CD4-positive, alpha-beta T cell (primary cell): ENCODE data around the gene MSMB. TPM values are rescaled to one million over a fixed set of nuclear protein-coding genes. Genes with fewer than 3 reads are reported as not detected.
A peak's percentile ranks its signal among the peaks of the same experiment; 100 is the strongest.
"Not testable (repeated sequence)": the region's sequence is repeated elsewhere in the genome, so short reads cannot be mapped to it uniquely, and the experiment has no call there.

Source experiments
- ATAC-seq: fragments of 200-7000 bp; cut with Tn5 transposase; one replicate; pipeline ENCODE4 v1.10.0; 2022; ENCODE audit warnings: mild to moderate bottlenecking; ENCODE audit not compliant: poor library complexity
- CTCF ChIA-PET: fragments of 350-600 bp; sonication (Branson Sonifier 250); formaldehyde crosslinking; loops from one replicate; lab custom pipeline; 2021; ENCODE audit warnings: antibody characterized with exemption, inconsistent platforms; lab: Charles Lee
- POLR2A ChIA-PET: fragments of 350-600 bp; sonication (Branson Sonifier 250); formaldehyde crosslinking; loops from one replicate; lab custom pipeline; 2021; ENCODE audit warnings: antibody characterized with exemption, inconsistent platforms; lab: Charles Lee
- DNase-seq, 14 experiments: peaks; one replicate each; pipeline ENCODE4 v3.0.0-alpha.2; 2013 to 2020; ENCODE audit warnings: mixed read lengths in 2 of 14
- H3K27ac ChIP-seq, 2 donors: one replicate each; pipeline versions ENCODE4 v1.5.1 to v1.7.0; 2013; ENCODE audit warnings: low read length in 2 of 2, low read depth in 1 of 2, mild to moderate bottlenecking in 1 of 2
- H3K27me3 ChIP-seq, 2 experiments: 1 replicate in 1 of 2; 2 replicates in 1 of 2; pipeline versions ENCODE4 v1.6.1 to v1.7.0; 2013; ENCODE audit warnings: low read length in 2 of 2, control low read depth in 1 of 2, mild to moderate bottlenecking in 1 of 2, moderate library complexity in 1 of 2; ENCODE audit not compliant: insufficient read depth in 2 of 2, control insufficient read depth in 1 of 2
- H3K36me3 ChIP-seq: one replicate; pipeline ENCODE4 v1.6.1; 2013; ENCODE audit warnings: low read length, control low read depth; ENCODE audit not compliant: insufficient read depth
- H3K4me1 ChIP-seq: one replicate; pipeline ENCODE4 v1.6.1; 2013; ENCODE audit warnings: low read length, control low read depth; ENCODE audit not compliant: insufficient read depth
- H3K4me3 ChIP-seq: one replicate; pipeline ENCODE4 v1.5.1; 2013; ENCODE audit warnings: mild to moderate bottlenecking, low read length, moderate library complexity
- H3K9me3 ChIP-seq, 2 experiments: 1 replicate in 1 of 2; 2 replicates in 1 of 2; pipeline versions ENCODE4 v1.6.1 to v1.7.0; 2013; ENCODE audit warnings: low read length in 2 of 2, mild to moderate bottlenecking in 2 of 2, control low read depth in 1 of 2, moderate library complexity in 1 of 2; ENCODE audit not compliant: control insufficient read depth in 1 of 2, insufficient read depth in 1 of 2
- H3K27ac Mint-ChIP-seq: one replicate; pipeline ENCODE4 v1.8.0; 2020; ENCODE audit warnings: mixed read lengths
- H3K27me3 Mint-ChIP-seq: one replicate; pipeline ENCODE4 v1.8.0; 2021; ENCODE audit warnings: mixed read lengths
- H3K36me3 Mint-ChIP-seq: one replicate; pipeline ENCODE4 v1.8.0; 2021; ENCODE audit warnings: low read depth, mixed read lengths
- H3K4me1 Mint-ChIP-seq: one replicate; pipeline ENCODE4 v1.8.0; 2021; ENCODE audit warnings: low read depth, mixed read lengths
- H3K4me3 Mint-ChIP-seq: one replicate; pipeline ENCODE4 v1.8.0; 2020; ENCODE audit warnings: mild to moderate bottlenecking, mixed read lengths
- H3K9me3 Mint-ChIP-seq: one replicate; pipeline ENCODE4 v1.8.0; 2020; ENCODE audit warnings: mixed read lengths
- intact Hi-C, 2 experiments: fragments of 100-400 bp; cut with DNase I in 1 of 2; cut with micrococcal nuclease in 1 of 2; formaldehyde crosslinking; loops; one replicate each; pipeline versions ENCODE4 v1.15.1 to v1.9.0; 2023 to 2025; cut with DNase I, micrococcal nuclease
- polyA plus RNA-seq, 2 donors: library from polyadenylated mRNA; unstranded; fragments of 120-200 nt; gene quantifications; one replicate each; pipeline ENCODE4 v1.2.1, GENCODE V29; 2013
- total RNA-seq, 174 experiments: library from RNA in 2 of 174; stranded (reverse) in 2 of 174; gene quantifications; one replicate each; pipeline ENCODE4 v1.2.3 and lab custom pipeline; 2021 to 2026
- TF ChIP-seq, protein P1 (sequence below): fragments of 200-600 bp; IDR thresholded peaks from one replicate; pipeline ENCODE4 v1.8.0; 2022; ENCODE audit warnings: antibody characterized with exemption, mild to moderate bottlenecking

MSMB gene, protein sequence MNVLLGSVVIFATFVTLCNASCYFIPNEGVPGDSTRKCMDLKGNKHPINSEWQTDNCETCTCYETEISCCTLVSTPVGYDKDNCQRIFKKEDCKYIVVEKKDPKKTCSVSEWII
- total RNA-seq (not detected), total RNA-seq (lab: John Stamatoyannopoulos, UW) (0 to 0.16 (median 0) reads per million in 172 experiments)
- not detected for polyA plus RNA-seq (2013, experiment 1 of 2)
- polyA plus RNA-seq (2013, experiment 2 of 2), result not detected

DNA sequence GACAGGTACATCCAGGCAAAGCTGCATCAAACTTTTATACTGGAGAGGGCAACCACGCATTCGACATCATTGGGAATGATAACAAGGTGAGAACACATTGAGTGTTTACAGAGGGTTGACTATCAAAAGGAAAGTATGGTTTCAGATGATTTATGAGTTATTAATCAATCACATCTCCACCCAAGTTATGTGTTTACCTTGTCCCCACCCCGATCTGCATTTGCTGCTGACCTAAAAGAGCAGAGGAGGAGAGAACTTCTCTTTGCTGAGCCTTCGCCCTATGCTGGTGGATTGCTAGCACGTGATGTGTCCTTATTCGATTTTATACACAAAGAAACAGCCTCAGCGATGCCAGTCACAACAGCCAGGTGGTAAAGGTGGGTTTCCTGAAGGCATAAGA lies at the start of gene MSMB:
MSMB (minus strand) TSS at position 9 of the 400 bp plus-strand sequence. CDS start 32 bp downstream, outside the sequence.
- Mint-ChIP-seq H3K4me1 (peaks cover 5% of the 10 kb centered on the region), H3K27ac (no peak within 1 kb of the TSS), H3K9me3 (no peaks in the 10 kb centered on the region), H3K4me3 (no peak within 1 kb of the TSS), H3K27me3 (no peaks in the 10 kb centered on the region), H3K36me3 (no peaks in the 10 kb centered on the region)
- Histone ChIP-seq H3K9me3 (no peaks in the 10 kb centered on the region), H3K27me3 (peaks cover 0 to 2% of the 10 kb centered on the region in 2 experiments), H3K36me3 (no peaks in the 10 kb centered on the region), H3K27ac (no peak within 1 kb of the TSS), H3K4me3 (no peak within 1 kb of the TSS), H3K4me1 (no peaks in the 10 kb centered on the region)
- DNase-seq (no peak), ATAC-seq (no peak)
- intact Hi-C loops, result no loop called here
- TF ChIP-seq, protein P1, sequence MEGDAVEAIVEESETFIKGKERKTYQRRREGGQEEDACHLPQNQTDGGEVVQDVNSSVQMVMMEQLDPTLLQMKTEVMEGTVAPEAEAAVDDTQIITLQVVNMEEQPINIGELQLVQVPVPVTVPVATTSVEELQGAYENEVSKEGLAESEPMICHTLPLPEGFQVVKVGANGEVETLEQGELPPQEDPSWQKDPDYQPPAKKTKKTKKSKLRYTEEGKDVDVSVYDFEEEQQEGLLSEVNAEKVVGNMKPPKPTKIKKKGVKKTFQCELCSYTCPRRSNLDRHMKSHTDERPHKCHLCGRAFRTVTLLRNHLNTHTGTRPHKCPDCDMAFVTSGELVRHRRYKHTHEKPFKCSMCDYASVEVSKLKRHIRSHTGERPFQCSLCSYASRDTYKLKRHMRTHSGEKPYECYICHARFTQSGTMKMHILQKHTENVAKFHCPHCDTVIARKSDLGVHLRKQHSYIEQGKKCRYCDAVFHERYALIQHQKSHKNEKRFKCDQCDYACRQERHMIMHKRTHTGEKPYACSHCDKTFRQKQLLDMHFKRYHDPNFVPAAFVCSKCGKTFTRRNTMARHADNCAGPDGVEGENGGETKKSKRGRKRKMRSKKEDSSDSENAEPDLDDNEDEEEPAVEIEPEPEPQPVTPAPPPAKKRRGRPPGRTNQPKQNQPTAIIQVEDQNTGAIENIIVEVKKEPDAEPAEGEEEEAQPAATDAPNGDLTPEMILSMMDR, result no peak
- POLR2A ChIA-PET, result no interaction called here
- CTCF ChIA-PET, result no interaction called here

DNA sequence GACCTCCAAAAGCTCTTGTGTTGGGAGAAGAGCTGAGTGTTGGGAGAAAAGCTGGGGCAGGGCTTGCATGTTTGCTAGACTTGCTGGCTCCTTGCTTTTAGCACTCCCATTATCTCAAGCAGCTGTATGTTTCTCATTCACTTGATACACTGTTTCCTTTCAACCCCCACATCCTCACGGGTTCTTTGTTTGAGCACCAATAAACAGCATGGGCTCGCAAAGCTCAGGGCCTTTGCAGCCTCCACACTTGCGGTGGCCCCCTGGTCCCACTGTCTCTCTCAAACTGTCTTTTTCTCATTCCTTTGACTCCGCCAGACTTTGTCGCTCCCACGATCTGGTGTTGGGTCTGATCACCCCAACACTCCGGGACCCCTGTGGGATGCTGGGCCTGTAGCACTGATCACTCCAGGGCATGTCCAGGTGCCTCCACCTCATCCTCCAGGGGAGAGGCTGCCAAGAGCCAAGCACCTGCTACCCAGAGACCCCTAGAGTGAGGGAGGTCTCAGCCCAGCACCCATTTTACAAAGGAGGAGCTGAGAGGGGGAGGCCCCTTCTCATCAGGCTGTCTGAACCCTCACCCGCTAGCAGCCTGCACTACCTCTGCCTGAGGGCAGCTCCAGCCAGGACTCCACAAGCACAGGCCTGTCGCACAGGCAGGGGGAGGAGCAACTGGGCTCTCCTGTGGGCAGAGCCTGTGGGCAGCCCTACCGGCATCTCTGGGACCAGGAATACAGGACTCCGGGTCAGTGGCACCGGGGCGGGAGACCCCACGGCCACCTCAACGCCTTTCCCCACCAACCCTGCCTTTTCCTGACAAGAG lies 49.1 kb upstream of the MSMB start:
- peak overlapping the region; percentile 67 to 82 for H3K27ac ChIP-seq
- POLR2A ChIA-PET, result interaction anchor here (0.9 to 1.7 kb wide), 4 partner anchors 10 to 67 kb away, joined by 3 to 6 read pairs (median 4); no protein-coding TSS in a partner anchor
- no peak for ATAC-seq

DNA sequence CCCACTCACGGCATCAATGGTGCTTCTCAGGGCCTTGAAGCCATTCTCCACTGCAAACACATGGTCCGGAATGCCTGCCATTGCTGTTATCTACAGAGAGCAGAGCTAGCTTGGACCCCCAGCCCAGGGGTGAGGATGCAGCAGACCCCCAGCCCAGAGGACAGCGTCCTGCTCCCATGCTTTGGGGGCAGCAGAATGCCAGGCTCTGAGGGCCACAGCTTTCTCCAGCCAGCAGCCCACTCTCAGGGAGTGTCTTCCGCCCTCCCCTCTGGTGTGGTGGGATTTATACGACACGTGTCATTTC lies 48.1 kb upstream of the MSMB start:
- ATAC-seq (no peak), DNase-seq (no peak)
- H3K4me3 Mint-ChIP-seq, result no peak overlapping the region
- H3K9me3 ChIP-seq, result peaks cover 0 to 4% of the 10 kb centered on the region in 2 experiments
- H3K27ac Mint-ChIP-seq, result no peak overlapping the region
- no peaks in the 10 kb centered on the region for H3K27me3 ChIP-seq
- ChIA-PET POLR2A (interaction anchor here (0.8 to 1.1 kb wide), 2 partner anchors 12 to 17 kb away, joined by 3 to 5 read pairs; no protein-coding TSS in a partner anchor), CTCF (no interaction called here)
- H3K4me3 ChIP-seq, result peak overlapping the region; percentile 74
- no peaks in the 10 kb centered on the region for H3K36me3 Mint-ChIP-seq
- no peaks in the 10 kb centered on the region for H3K36me3 ChIP-seq
- peaks cover 5% of the 10 kb centered on the region for H3K4me1 Mint-ChIP-seq
- no peaks in the 10 kb centered on the region for H3K27me3 Mint-ChIP-seq
- TF ChIP-seq, protein P1, result no peak
- no peaks in the 10 kb centered on the region for H3K9me3 Mint-ChIP-seq
- peak overlapping the region; percentile 67 to 82 for H3K27ac ChIP-seq
- intact Hi-C loops, result no loop called here
- peaks cover 86% of the 10 kb centered on the region for H3K4me1 ChIP-seq

More for the DNA sequence above, 49.1 kb upstream of the MSMB start:
- CTCF ChIA-PET, result interaction anchor here (1.5 to 1.9 kb wide), 2 partner anchors 12 to 66 kb away, joined by 4 read pairs; no protein-coding TSS in a partner anchor
- Histone ChIP-seq H3K36me3 (no peaks in the 10 kb centered on the region), H3K27me3 (no peaks in the 10 kb centered on the region), H3K9me3 (peaks cover 0 to 4% of the 10 kb centered on the region in 2 experiments), H3K4me3 (peak overlapping the region; percentile 74), H3K4me1 (peaks cover 85% of the 10 kb centered on the region)
- H3K27me3 Mint-ChIP-seq, result no peaks in the 10 kb centered on the region
- H3K36me3 Mint-ChIP-seq, result no peaks in the 10 kb centered on the region
- DNase-seq, result peak in 3 of 14 experiments; percentile 13 to 37 (median 23)
- intact Hi-C loops, result no loop called here
- peak overlapping the region; percentile 88 for H3K4me3 Mint-ChIP-seq
- H3K4me1 Mint-ChIP-seq, result peaks cover 6% of the 10 kb centered on the region
- TF ChIP-seq, protein P1, result no peak
- H3K27ac Mint-ChIP-seq, result no peak overlapping the region
- H3K9me3 Mint-ChIP-seq, result no peaks in the 10 kb centered on the region

DNA sequence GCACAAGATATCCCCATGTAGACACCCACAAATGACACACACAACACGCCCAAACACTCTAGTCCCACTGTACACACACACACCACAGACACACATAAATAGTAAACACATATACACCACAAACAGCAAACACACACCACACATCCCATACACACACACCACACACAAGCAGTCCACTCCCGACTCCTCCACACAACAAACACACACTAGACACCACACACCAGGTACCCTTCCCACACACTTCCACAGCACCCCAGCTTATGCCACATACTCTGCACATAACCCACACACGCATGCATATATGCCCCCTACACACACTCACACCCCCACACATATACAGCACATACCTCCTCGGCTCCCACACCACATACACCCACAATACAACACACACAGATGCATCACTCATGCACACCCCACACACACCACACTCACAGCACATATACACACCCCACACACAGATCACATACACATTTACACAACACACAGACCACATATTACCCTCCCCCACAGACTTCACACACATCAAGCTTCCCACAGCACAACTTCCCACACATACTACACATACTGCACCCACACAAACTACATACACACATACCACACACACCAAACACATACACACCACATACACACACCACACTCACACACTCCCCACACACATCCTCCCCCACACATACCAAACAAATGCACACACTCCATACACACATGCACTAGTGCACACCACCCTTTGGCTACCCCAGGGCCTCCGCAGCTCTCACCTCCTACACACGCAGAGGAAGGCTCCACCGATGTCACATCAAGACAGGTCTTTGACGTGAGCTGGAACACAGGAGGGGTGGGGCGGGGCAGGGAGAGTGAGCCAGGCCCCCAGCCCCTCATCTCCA lies 47.5 kb upstream of the MSMB start:
- Histone ChIP-seq H3K4me3 (peak overlapping the region; percentile 74), H3K27ac (peak overlapping the region; percentile 67 to 82), H3K4me1 (peaks cover 90% of the 10 kb centered on the region)
- H3K9me3 ChIP-seq, H3K4me3 Mint-ChIP-seq, H3K27me3 ChIP-seq, CTCF ChIA-PET, H3K27ac Mint-ChIP-seq, H3K9me3 Mint-ChIP-seq, H3K36me3 ChIP-seq, H3K36me3 Mint-ChIP-seq, H3K4me1 Mint-ChIP-seq, H3K27me3 Mint-ChIP-seq: not testable (repeated sequence)
- intact Hi-C loops, result loop anchor here in 1 of 2 experiments (2.0 kb wide), 1 partner anchor 63 kb away; the partner anchor contains the start of gene NCOA4
- DNase-seq, result peak in 9 of 14 experiments; percentile 24 to 77 (median 53)
- ATAC-seq, result peak; percentile 75
- POLR2A ChIA-PET, result interaction anchor here (0.8 kb wide), 1 partner anchor 16 kb away, joined by 3 read pairs; no protein-coding TSS in a partner anchor
